ENCODE results near the gene CLDN34. TPM values are rescaled to one million over a fixed set of nuclear protein-coding genes. Genes with fewer than 3 reads are reported as not detected.

CLDN34 gene
- total RNA-seq, 1 donor from 2014 or later = not detected

- Mint-ChIP-seq H3K4me1 (ENCODE audit: low read depth) (peaks cover 11% of the 10 kb centered on the region), H3K36me3 (ENCODE audit: low read depth) (no peaks in the 10 kb centered on the region), H3K27ac (no peak overlapping the region), H3K4me3 (no peak overlapping the region), H3K27me3 (ENCODE audit: insufficient read depth) (peaks cover 31% of the 10 kb centered on the region), H3K9me3 (no peaks in the 10 kb centered on the region)
- intact Hi-C loops (cut with micrococcal nuclease) = no loop called here
- no peak for DNase-seq (ENCODE audit: low spot score)
These were observed 19.9 kb upstream of the CLDN34 start for GRCh38 chrX:9947131-9947794.

GRCh38 chrX:9948406-9948805 lies 18.8 kb upstream of the CLDN34 start:
- no peaks in the 10 kb centered on the region for H3K9me3 Mint-ChIP-seq
- no peak overlapping the region for H3K4me3 Mint-ChIP-seq
- no peak overlapping the region for H3K27ac Mint-ChIP-seq
- intact Hi-C loops (cut with micrococcal nuclease) = no loop called here
- H3K36me3 Mint-ChIP-seq (ENCODE audit: low read depth) = no peaks in the 10 kb centered on the region
- peaks cover 30% of the 10 kb centered on the region for H3K27me3 Mint-ChIP-seq (ENCODE audit: insufficient read depth)
- no peak for DNase-seq (ENCODE audit: low spot score)
- H3K4me1 Mint-ChIP-seq (ENCODE audit: low read depth) = peaks cover 2% of the 10 kb centered on the region

GRCh38 chrX:9952300-9952699 lies 14.9 kb upstream of the CLDN34 start:
- no peak overlapping the region for H3K4me3 Mint-ChIP-seq
- DNase-seq (ENCODE audit: low spot score) = no peak
- no peaks in the 10 kb centered on the region for H3K36me3 Mint-ChIP-seq (ENCODE audit: low read depth)
- no peaks in the 10 kb centered on the region for H3K9me3 Mint-ChIP-seq
- no peaks in the 10 kb centered on the region for H3K4me1 Mint-ChIP-seq (ENCODE audit: low read depth)
- peaks cover 17% of the 10 kb centered on the region for H3K27me3 Mint-ChIP-seq (ENCODE audit: insufficient read depth)
- intact Hi-C loops (cut with micrococcal nuclease) = no loop called here
- H3K27ac Mint-ChIP-seq = no peak overlapping the region

- Mint-ChIP-seq H3K9me3 (no peaks in the 10 kb centered on the region), H3K27me3 (ENCODE audit: insufficient read depth) (peaks cover 10% of the 10 kb centered on the region), H3K36me3 (ENCODE audit: low read depth) (no peaks in the 10 kb centered on the region), H3K4me1 (ENCODE audit: low read depth) (no peaks in the 10 kb centered on the region), H3K27ac (no peak overlapping the region), H3K4me3 (no peak overlapping the region)
- intact Hi-C loops (cut with micrococcal nuclease) = no loop called here
- no peak for DNase-seq (ENCODE audit: low spot score)
These were observed 13.8 kb upstream of the CLDN34 start for GRCh38 chrX:9953396-9953795.

GRCh38 chrX:9955506-9955905 lies 11.7 kb upstream of the CLDN34 start:
- intact Hi-C loops (cut with micrococcal nuclease) = no loop called here
- H3K4me3 Mint-ChIP-seq = no peak overlapping the region
- H3K27ac Mint-ChIP-seq = no peak overlapping the region
- peaks cover 4% of the 10 kb centered on the region for H3K27me3 Mint-ChIP-seq (ENCODE audit: insufficient read depth)
- H3K36me3 Mint-ChIP-seq (ENCODE audit: low read depth) = no peaks in the 10 kb centered on the region
- no peaks in the 10 kb centered on the region for H3K4me1 Mint-ChIP-seq (ENCODE audit: low read depth)
- H3K9me3 Mint-ChIP-seq = no peaks in the 10 kb centered on the region
- no peak for DNase-seq (ENCODE audit: low spot score)

- H3K4me3 Mint-ChIP-seq = no peak overlapping the region
- no peak overlapping the region for H3K27ac Mint-ChIP-seq
- peaks cover 4% of the 10 kb centered on the region for H3K27me3 Mint-ChIP-seq (ENCODE audit: insufficient read depth)
- no peaks in the 10 kb centered on the region for H3K4me1 Mint-ChIP-seq (ENCODE audit: low read depth)
- intact Hi-C loops (cut with micrococcal nuclease) = no loop called here
- H3K9me3 Mint-ChIP-seq = no peaks in the 10 kb centered on the region
- DNase-seq (ENCODE audit: low spot score) = no peak
- no peaks in the 10 kb centered on the region for H3K36me3 Mint-ChIP-seq (ENCODE audit: low read depth)
These were observed 9.4 kb upstream of the CLDN34 start for GRCh38 chrX:9957743-9958142.

- intact Hi-C loops (cut with micrococcal nuclease) = no loop called here
These were observed 9.0 kb upstream of the CLDN34 start for GRCh38 chrX:9958183-9958582.

GRCh38 chrX:9961750-9962149 lies 5.4 kb upstream of the CLDN34 start:
- Mint-ChIP-seq H3K9me3 (no peaks in the 10 kb centered on the region), H3K4me3 (no peak overlapping the region), H3K27me3 (ENCODE audit: insufficient read depth) (no peaks in the 10 kb centered on the region), H3K4me1 (ENCODE audit: low read depth) (no peaks in the 10 kb centered on the region), H3K27ac (no peak overlapping the region), H3K36me3 (ENCODE audit: low read depth) (no peaks in the 10 kb centered on the region)
- DNase-seq (ENCODE audit: low spot score) = no peak
- intact Hi-C loops (cut with micrococcal nuclease) = no loop called here

More at GRCh38 chrX:9958183-9958582, 9.0 kb upstream of the CLDN34 start:
- no peaks in the 10 kb centered on the region for H3K9me3 Mint-ChIP-seq
- no peaks in the 10 kb centered on the region for H3K4me1 Mint-ChIP-seq (ENCODE audit: low read depth)
- H3K27me3 Mint-ChIP-seq (ENCODE audit: insufficient read depth) = peaks cover 4% of the 10 kb centered on the region
- H3K36me3 Mint-ChIP-seq (ENCODE audit: low read depth) = no peaks in the 10 kb centered on the region
- DNase-seq (ENCODE audit: low spot score) = no peak
- H3K4me3 Mint-ChIP-seq = no peak overlapping the region
- H3K27ac Mint-ChIP-seq = no peak overlapping the region

GRCh38 chrX:9977635-9978034 lies 10.5 kb downstream of the CLDN34 start:
- H3K4me3 Mint-ChIP-seq = no peak overlapping the region
- H3K36me3 Mint-ChIP-seq (ENCODE audit: low read depth) = no peaks in the 10 kb centered on the region
- H3K27me3 Mint-ChIP-seq (ENCODE audit: insufficient read depth) = no peaks in the 10 kb centered on the region
- intact Hi-C loops (cut with micrococcal nuclease) = no loop called here
- DNase-seq (ENCODE audit: low spot score) = no peak
- H3K4me1 Mint-ChIP-seq (ENCODE audit: low read depth) = no peaks in the 10 kb centered on the region
- H3K9me3 Mint-ChIP-seq = no peaks in the 10 kb centered on the region
- H3K27ac Mint-ChIP-seq = no peak overlapping the region

- DNase-seq (ENCODE audit: low spot score) = no peak
- Mint-ChIP-seq H3K36me3 (ENCODE audit: low read depth) (no peaks in the 10 kb centered on the region), H3K9me3 (no peaks in the 10 kb centered on the region), H3K27ac (no peak overlapping the region), H3K4me3 (no peak overlapping the region), H3K4me1 (ENCODE audit: low read depth) (no peaks in the 10 kb centered on the region), H3K27me3 (ENCODE audit: insufficient read depth) (no peaks in the 10 kb centered on the region)
- intact Hi-C loops (cut with micrococcal nuclease) = no loop called here
These were observed 13.2 kb downstream of the CLDN34 start for GRCh38 chrX:9980401-9980800.

GRCh38 chrX:9980927-9981326 lies 13.8 kb downstream of the CLDN34 start:
- Mint-ChIP-seq H3K27ac (no peak overlapping the region), H3K36me3 (ENCODE audit: low read depth) (no peaks in the 10 kb centered on the region), H3K4me3 (no peak overlapping the region), H3K9me3 (no peaks in the 10 kb centered on the region), H3K4me1 (ENCODE audit: low read depth) (no peaks in the 10 kb centered on the region), H3K27me3 (ENCODE audit: insufficient read depth) (no peaks in the 10 kb centered on the region)
- intact Hi-C loops (cut with micrococcal nuclease) = no loop called here
- DNase-seq (ENCODE audit: low spot score) = no peak

GRCh38 chrX:9983441-9983840 lies 16.3 kb downstream of the CLDN34 start:
- no peak overlapping the region for H3K4me3 Mint-ChIP-seq
- intact Hi-C loops (cut with micrococcal nuclease) = no loop called here
- H3K4me1 Mint-ChIP-seq (ENCODE audit: low read depth) = no peaks in the 10 kb centered on the region
- DNase-seq (ENCODE audit: low spot score) = no peak
- H3K27me3 Mint-ChIP-seq (ENCODE audit: insufficient read depth) = no peaks in the 10 kb centered on the region
- H3K27ac Mint-ChIP-seq = no peak overlapping the region
- H3K36me3 Mint-ChIP-seq (ENCODE audit: low read depth) = no peaks in the 10 kb centered on the region
- H3K9me3 Mint-ChIP-seq = no peaks in the 10 kb centered on the region

GRCh38 chrX:9983846-9984245 lies 16.7 kb downstream of the CLDN34 start:
- no peaks in the 10 kb centered on the region for H3K27me3 Mint-ChIP-seq (ENCODE audit: insufficient read depth)
- no peak overlapping the region for H3K4me3 Mint-ChIP-seq
- intact Hi-C loops (cut with micrococcal nuclease) = no loop called here
- no peak overlapping the region for H3K27ac Mint-ChIP-seq
- H3K36me3 Mint-ChIP-seq (ENCODE audit: low read depth) = no peaks in the 10 kb centered on the region
- no peak for DNase-seq (ENCODE audit: low spot score)
- H3K9me3 Mint-ChIP-seq = no peaks in the 10 kb centered on the region
- no peaks in the 10 kb centered on the region for H3K4me1 Mint-ChIP-seq (ENCODE audit: low read depth)

- DNase-seq (ENCODE audit: low spot score) = no peak
- Mint-ChIP-seq H3K4me3 (no peak overlapping the region), H3K27ac (no peak overlapping the region), H3K9me3 (no peaks in the 10 kb centered on the region), H3K27me3 (ENCODE audit: insufficient read depth) (no peaks in the 10 kb centered on the region), H3K36me3 (ENCODE audit: low read depth) (no peaks in the 10 kb centered on the region), H3K4me1 (ENCODE audit: low read depth) (no peaks in the 10 kb centered on the region)
- intact Hi-C loops (cut with micrococcal nuclease) = loop anchor here (1.0 to 5.0 kb wide), 2 partner anchors 131 to 734 kb away; no protein-coding TSS in a partner anchor
These were observed 21.6 kb downstream of the CLDN34 start for GRCh38 chrX:9988762-9989161.

Measured in activated T-helper 1 cell treated with anti-CD3 and anti-CD28 coated beads, Interleukin-12 subunit alpha, Interleukin-12 subunit beta, Interleukin-2, Interleukin-4 antibody, amounts not matched to agents 30 ng/mL and 10 ng/mL and 1 ng/mL, durations not matched to agents 14 hours and 24 hours and 36 hours (primary cell).